B cell (primary cell): ENCODE data around the gene RAB33B. TPM values are rescaled to one million over a fixed set of nuclear protein-coding genes. Genes with fewer than 3 reads are reported as not detected.

ENCODE experiments used
- ATAC-seq: fragments of 200-7000 bp; cut with Tn5 transposase; one replicate; pipeline ENCODE4 v1.10.0; 2021; ENCODE audit warnings: low read depth, mild to moderate bottlenecking, moderate number of reproducible peaks, moderate library complexity
- CTCF ChIA-PET: fragments of 350-600 bp; sonication (Branson Sonifier 250); formaldehyde crosslinking; loops from one replicate; lab custom pipeline; 2021; ENCODE audit warnings: antibody characterized with exemption, inconsistent platforms; lab: Charles Lee
- POLR2A ChIA-PET: fragments of 350-600 bp; sonication (Branson Sonifier 250); formaldehyde crosslinking; loops from one replicate; lab custom pipeline; 2021; ENCODE audit warnings: antibody characterized with exemption; lab: Charles Lee
- DNase-seq: peaks from one replicate; pipeline ENCODE4 v3.0.0; 2013
- H2AFZ ChIP-seq: 2 replicates; pipeline ENCODE4 v1.6.1; 2012; ENCODE audit warnings: mild to moderate bottlenecking, low read depth, low read length; ENCODE audit not compliant: insufficient read depth, poor library complexity, severe bottlenecking
- H3K27ac ChIP-seq, 2 donors: 1 replicate in 1 of 2; 2 replicates in 1 of 2; pipeline ENCODE4 v1.5.1; 2012 to 2013; ENCODE audit warnings: low read length in 2 of 2, mild to moderate bottlenecking in 2 of 2, moderate library complexity in 1 of 2
- H3K27me3 ChIP-seq, 4 experiments: fragments of 200-600 bp in 1 of 4; sonication (generic) in 1 of 4; replicated peaks in 1 of 4; 1 replicate in 2 of 4; 2 replicates in 2 of 4; pipeline versions ENCODE4 v1.6.1 to v1.7.0; 2013 to 2016; ENCODE audit warnings: low read length in 3 of 4, mild to moderate bottlenecking in 2 of 4, mixed read lengths in 1 of 4, moderate library complexity in 1 of 4; ENCODE audit not compliant: insufficient read depth in 4 of 4, control insufficient read depth in 3 of 4; ENCODE audit errors: control extremely low read depth in 1 of 4
- H3K36me3 ChIP-seq, 2 experiments: replicated peaks in 1 of 2; 1 replicate in 1 of 2; 2 replicates in 1 of 2; pipeline versions ENCODE4 v1.6.1 to v1.7.1; 2013; ENCODE audit warnings: low read length in 1 of 2; ENCODE audit not compliant: insufficient read depth in 2 of 2, control insufficient read depth in 1 of 2; ENCODE audit errors: control extremely low read depth in 1 of 2, extremely low read depth in 1 of 2
- H3K4me1 ChIP-seq, 2 donors: fragments of 200-600 bp in 1 of 2; sonication (generic) in 1 of 2; 1 replicate in 1 of 2; 2 replicates in 1 of 2; pipeline versions ENCODE4 v1.5.1 to v1.6.1; 2013 to 2017; ENCODE audit warnings: low read length in 2 of 2; ENCODE audit not compliant: control insufficient read depth in 2 of 2, insufficient read depth in 2 of 2
- H3K4me2 ChIP-seq: replicated peaks from 2 replicates; pipeline ENCODE3; 2012; ENCODE audit warnings: mild to moderate bottlenecking, low read depth, low read length; ENCODE audit not compliant: poor library complexity, severe bottlenecking
- H3K4me3 ChIP-seq, 5 experiments: fragments of 200-600 bp in 1 of 5; sonication (generic) in 1 of 5; 1 replicate in 3 of 5; 2 replicates in 2 of 5; pipeline versions ENCODE4 v1.5.1 to v1.7.0; 2011 to 2016; ENCODE audit warnings: low read length in 4 of 5, mild to moderate bottlenecking in 4 of 5, low read depth in 2 of 5, control low read depth in 1 of 5, moderate library complexity in 1 of 5; ENCODE audit not compliant: insufficient read depth in 1 of 5; ENCODE audit errors: control extremely low read depth in 1 of 5, extremely low read depth in 1 of 5
- H3K79me2 ChIP-seq: fragments of 200-600 bp; sonication (generic); one replicate; pipeline ENCODE4 v1.6.0; 2016; ENCODE audit warnings: low read length; ENCODE audit not compliant: control insufficient read depth, insufficient read depth
- H3K9ac ChIP-seq: fragments of 200-600 bp; sonication (generic); 2 replicates; pipeline ENCODE4 v1.6.1; 2017; ENCODE audit warnings: mild to moderate bottlenecking, low read length, moderate library complexity
- H3K9me3 ChIP-seq, 3 donors: one replicate each; pipeline versions ENCODE4 v1.6.1 to v1.7.1; 2013; ENCODE audit warnings: low read length in 2 of 3; ENCODE audit not compliant: control insufficient read depth in 2 of 3, insufficient read depth in 1 of 3; ENCODE audit errors: control extremely low read depth in 1 of 3
- H4K20me1 ChIP-seq: 2 replicates; pipeline ENCODE4 v1.6.0; 2012; ENCODE audit warnings: mild to moderate bottlenecking, low read length; ENCODE audit not compliant: insufficient read depth, control insufficient read depth, poor library complexity, severe bottlenecking
- H3K27ac Mint-ChIP-seq: one replicate; pipeline ENCODE4 v1.8.0; 2021; ENCODE audit warnings: mixed read lengths
- H3K27me3 Mint-ChIP-seq: one replicate; pipeline ENCODE4 v1.8.0; 2021; ENCODE audit warnings: mixed read lengths
- H3K4me1 Mint-ChIP-seq: one replicate; pipeline ENCODE4 v1.8.0; 2021; ENCODE audit warnings: mixed read lengths
- H3K4me3 Mint-ChIP-seq: one replicate; pipeline ENCODE4 v1.8.0; 2021; ENCODE audit warnings: mixed read lengths
- H3K9me3 Mint-ChIP-seq: one replicate; pipeline ENCODE4 v1.8.0; 2022; ENCODE audit warnings: mixed read lengths; ENCODE audit not compliant: insufficient read depth
- CTCF ChIP-seq: fragments of 200-600 bp; IDR thresholded peaks from one replicate; pipeline ENCODE4 v1.8.0; 2022; ENCODE audit warnings: antibody characterized with exemption, mild to moderate bottlenecking
- EZH2 ChIP-seq: IDR thresholded peaks from 2 replicates; pipeline ENCODE4 v1.6.1; 2012; ENCODE audit warnings: borderline replicate concordance, low read depth, mild to moderate bottlenecking, moderate library complexity, low read length; ENCODE audit not compliant: insufficient read depth, poor library complexity, severe bottlenecking
- WGBS: methylation state at CpG from one replicate; pipeline ENCODE4 v1.1.5; 2013; ENCODE audit warnings: missing lambda C conversion rate; ENCODE audit not compliant: insufficient coverage; 5-methylcytosine and 5-hydroxymethylcytosine counted together
- intact Hi-C: fragments of 100-400 bp; cut with micrococcal nuclease; formaldehyde crosslinking; loops from one replicate; pipeline ENCODE4 v1.10.0; 2022
- polyA plus RNA-seq: library from polyadenylated mRNA; depleted of rRNA; stranded (reverse); fragments of >200 nt; gene quantifications from 2 replicates; pipeline ENCODE4 v1.2.3, GENCODE V29; 2012
- total RNA-seq, 2 donors: library from RNA; stranded (reverse); fragments of 120-200 nt in 1 of 2; gene quantifications; 1 replicate in 1 of 2; 2 replicates in 1 of 2; pipeline versions ENCODE4 v1.2.3 to v1.2.4, GENCODE V29; 2013 to 2022

The RAB33B gene
- total and polyA plus RNA-seq, 2 donors (not counting 1 experiment from before 2014, with no cell fraction given): 13.1 to 18.2 TPM

- H3K4me1 Mint-ChIP-seq: no peaks in the 10 kb centered on the region
- Histone ChIP-seq H3K4me2 (no peak overlapping the region), H3K4me3 (no peak overlapping the region), H3K9ac (no peak overlapping the region), H3K36me3 (no peaks in the 10 kb centered on the region), H3K79me2 (no peaks in the 10 kb centered on the region), H3K9me3 (peaks cover 0 to 4% (median 0%) of the 10 kb centered on the region in 3 donors), H3K27ac (no peak overlapping the region), H3K27me3 (no peaks in the 10 kb centered on the region), H3K4me1 (no peaks in the 10 kb centered on the region), H2AFZ (no peak overlapping the region), H4K20me1 (no peaks in the 10 kb centered on the region)
- DNase-seq (no peak), ATAC-seq (no peak)
- TF ChIP-seq EZH2: no peak
- TF ChIP-seq CTCF: no peak
- H3K4me3 Mint-ChIP-seq: no peak overlapping the region
- intact Hi-C loops: no loop called here
- POLR2A ChIA-PET: no interaction called here
- H3K27me3 Mint-ChIP-seq: no peaks in the 10 kb centered on the region
- H3K27ac Mint-ChIP-seq: no peak overlapping the region
- CTCF ChIA-PET: no interaction called here
- no peaks in the 10 kb centered on the region for H3K9me3 Mint-ChIP-seq
These were observed 35.7 kb downstream of the RAB33B start for GRCh38 chr4:139489638-139490037.

GRCh38 chr4:139492429-139492828, 38.5 kb downstream of the RAB33B start:
- Mint-ChIP-seq H3K4me1 (no peaks in the 10 kb centered on the region), H3K4me3 (no peak overlapping the region), H3K27ac (no peak overlapping the region), H3K9me3 (no peaks in the 10 kb centered on the region), H3K27me3 (no peaks in the 10 kb centered on the region)
- intact Hi-C loops: no loop called here
- ChIA-PET POLR2A (no interaction called here), CTCF (no interaction called here)
- ATAC-seq (no peak), DNase-seq (no peak)
- TF ChIP-seq EZH2 (no peak), CTCF (no peak)
- no peaks in the 10 kb centered on the region for H3K79me2 ChIP-seq
- no peaks in the 10 kb centered on the region for H3K27me3 ChIP-seq
- H3K27ac ChIP-seq: no peak overlapping the region
- no peaks in the 10 kb centered on the region for H3K36me3 ChIP-seq
- H3K9ac ChIP-seq: no peak overlapping the region
- no peak overlapping the region for H3K4me3 ChIP-seq
- H4K20me1 ChIP-seq: no peaks in the 10 kb centered on the region
- H2AFZ ChIP-seq: no peak overlapping the region
- peaks cover 0 to 4% (median 0%) of the 10 kb centered on the region in 3 donors for H3K9me3 ChIP-seq
- no peak overlapping the region for H3K4me2 ChIP-seq
- H3K4me1 ChIP-seq: no peaks in the 10 kb centered on the region
- no CpG with 5 or more reads among the region's 2 CpGs for WGBS
